C4-2B (cell line): ENCODE data around the gene BAHCC1.

Source experiments
- ZFX ChIP-seq: fragments of 450-650 bp; IDR thresholded peaks from 2 replicates; pipeline ENCODE4 v1.6.1; 2017
- TF ChIP-seq, protein P1 (sequence below): fragments of 450-650 bp; conservative IDR thresholded peaks from 2 replicates; pipeline ENCODE4 v1.5.1; 2017; ENCODE audit warnings: mild to moderate bottlenecking

DNA sequence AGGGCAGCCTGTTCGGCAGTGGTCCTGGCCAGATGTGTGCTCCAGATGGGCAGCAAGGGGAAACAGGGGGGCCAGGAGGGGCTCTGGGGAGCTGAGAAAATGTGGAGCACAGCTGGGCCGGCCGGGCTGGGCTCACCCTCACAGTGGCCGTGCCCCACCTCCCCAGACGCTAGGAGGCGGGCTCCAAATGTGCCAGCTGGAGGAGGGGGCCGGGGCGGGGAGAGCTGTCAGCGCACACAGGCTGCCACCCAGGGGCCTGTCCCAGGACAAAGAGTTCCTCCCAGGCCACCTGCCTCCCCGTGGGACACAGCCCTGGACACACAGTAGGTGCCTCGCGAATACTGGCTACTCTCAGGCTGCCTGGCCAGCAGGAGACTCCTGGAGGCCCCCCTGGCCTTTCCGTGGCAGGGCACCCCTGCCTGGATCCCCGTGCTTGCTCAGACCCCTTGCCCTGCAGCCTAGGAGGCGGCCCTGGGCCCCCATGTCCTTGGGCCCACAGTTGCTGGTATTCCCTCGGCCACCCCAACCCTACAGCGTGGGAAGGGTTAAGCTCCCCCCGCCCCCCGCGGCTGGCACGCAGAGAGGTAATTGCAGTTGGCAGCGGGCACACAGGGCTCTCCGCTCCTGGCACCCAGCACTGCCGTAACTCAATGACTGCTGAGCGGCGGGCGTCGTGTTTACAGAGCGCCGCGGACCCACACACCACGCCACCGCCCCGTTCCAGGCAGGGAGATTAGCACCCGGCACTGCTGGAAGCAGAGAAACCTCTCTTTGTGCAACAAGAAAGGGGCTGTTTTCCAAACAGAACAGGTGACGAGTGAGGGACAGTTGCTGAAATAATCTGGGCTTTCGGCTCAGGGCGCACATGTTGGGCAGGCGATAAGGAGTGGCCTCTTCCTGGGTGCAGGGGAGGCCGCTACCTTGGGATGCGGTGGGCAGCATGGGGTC, 32.2 kb downstream of the BAHCC1 start:
- TF ChIP-seq, protein P1, sequence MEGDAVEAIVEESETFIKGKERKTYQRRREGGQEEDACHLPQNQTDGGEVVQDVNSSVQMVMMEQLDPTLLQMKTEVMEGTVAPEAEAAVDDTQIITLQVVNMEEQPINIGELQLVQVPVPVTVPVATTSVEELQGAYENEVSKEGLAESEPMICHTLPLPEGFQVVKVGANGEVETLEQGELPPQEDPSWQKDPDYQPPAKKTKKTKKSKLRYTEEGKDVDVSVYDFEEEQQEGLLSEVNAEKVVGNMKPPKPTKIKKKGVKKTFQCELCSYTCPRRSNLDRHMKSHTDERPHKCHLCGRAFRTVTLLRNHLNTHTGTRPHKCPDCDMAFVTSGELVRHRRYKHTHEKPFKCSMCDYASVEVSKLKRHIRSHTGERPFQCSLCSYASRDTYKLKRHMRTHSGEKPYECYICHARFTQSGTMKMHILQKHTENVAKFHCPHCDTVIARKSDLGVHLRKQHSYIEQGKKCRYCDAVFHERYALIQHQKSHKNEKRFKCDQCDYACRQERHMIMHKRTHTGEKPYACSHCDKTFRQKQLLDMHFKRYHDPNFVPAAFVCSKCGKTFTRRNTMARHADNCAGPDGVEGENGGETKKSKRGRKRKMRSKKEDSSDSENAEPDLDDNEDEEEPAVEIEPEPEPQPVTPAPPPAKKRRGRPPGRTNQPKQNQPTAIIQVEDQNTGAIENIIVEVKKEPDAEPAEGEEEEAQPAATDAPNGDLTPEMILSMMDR = no peak
- no peak for TF ChIP-seq ZFX
